HepG2 (cell line): ENCODE measurements around the gene PADI6. TPM values are rescaled to one million over a fixed set of nuclear protein-coding genes. Genes with fewer than 3 reads are reported as not detected.

ENCODE experiments used
- CAMTA2 ChIP-seq: sonication (generic); formaldehyde crosslinking; IDR thresholded peaks from 2 replicates; pipeline ENCODE4 v1.4.0; 2020; ENCODE audit warnings: mild to moderate bottlenecking, missing genetic modification reagents, borderline replicate concordance
- CTCF ChIP-seq: sonication (generic); formaldehyde crosslinking; IDR thresholded peaks from 2 replicates; pipeline ENCODE4 v1.5.0; 2020; ENCODE audit warnings: mild to moderate bottlenecking, missing genetic modification reagents, moderate library complexity
- FOXP4 ChIP-seq: sonication (generic); formaldehyde crosslinking; IDR thresholded peaks from 2 replicates; pipeline ENCODE4 v1.4.0; 2020; ENCODE audit warnings: missing genetic modification reagents
- HNRNPK ChIP-seq: fragments of 200-400 bp; formaldehyde crosslinking; IDR thresholded peaks from 2 replicates; pipeline ENCODE4 v1.6.1; 2018; ENCODE audit warnings: low read length, low read depth, moderate library complexity, mild to moderate bottlenecking; ENCODE audit not compliant: poor library complexity, severe bottlenecking
- SALL1 ChIP-seq: sonication (generic); formaldehyde crosslinking; IDR thresholded peaks from 2 replicates; pipeline ENCODE4 v1.8.0; 2022; ENCODE audit warnings: mild to moderate bottlenecking, missing genetic modification reagents
- SMC3 ChIP-seq: IDR thresholded peaks from 2 replicates; pipeline ENCODE4 v1.6.1; 2011; ENCODE audit warnings: low read length, improper control_type of control experiment
- SP140L ChIP-seq: sonication (generic); formaldehyde crosslinking; IDR thresholded peaks from 2 replicates; pipeline ENCODE4 v1.4.0; 2020; ENCODE audit warnings: missing genetic modification reagents, borderline replicate concordance
- TIGD3 ChIP-seq: sonication (generic); formaldehyde crosslinking; IDR thresholded peaks from 2 replicates; pipeline ENCODE4 v1.5.1; 2020; ENCODE audit warnings: mild to moderate bottlenecking, missing genetic modification reagents, borderline replicate concordance
- ZNF354B ChIP-seq: sonication (generic); formaldehyde crosslinking; IDR thresholded peaks from 2 replicates; pipeline ENCODE4 v1.8.0; 2022; ENCODE audit warnings: mild to moderate bottlenecking, missing genetic modification reagents
- ZNF382 ChIP-seq: sonication (generic); formaldehyde crosslinking; IDR thresholded peaks from 2 replicates; pipeline ENCODE4 v1.5.0; 2020; ENCODE audit warnings: missing genetic modification reagents, mild to moderate bottlenecking, borderline replicate concordance
- ZNF816 ChIP-seq: sonication (generic); formaldehyde crosslinking; IDR thresholded peaks from 2 replicates; pipeline ENCODE4 v1.8.0; 2022; ENCODE audit warnings: missing genetic modification reagents, mild to moderate bottlenecking, borderline replicate concordance
- polyA plus RNA-seq, 8 experiments: library from polyadenylated mRNA; depleted of rRNA in 3 of 8; stranded (reverse) in 7 of 8; unstranded in 1 of 8; fragments of >200 nt; fragmentation: Illumina TruSeq in 4 of 8; extraction: Trizol in 4 of 8; gene quantifications; 2 replicates each; pipeline versions ENCODE4 v1.2.1 to v1.2.3, GENCODE V29; 2011 to 2016; ENCODE audit warnings: low read depth in 4 of 8, missing spikeins in 1 of 8, mixed read lengths in 1 of 8; ENCODE audit not compliant: insufficient read depth in 1 of 8
- total RNA-seq, 5 experiments: library from RNA; depleted of rRNA; stranded (reverse); fragments of >200 nt; fragmentation: Illumina TruSeq; extraction: Trizol; gene quantifications; 2 replicates each; pipeline ENCODE4 v1.2.3, GENCODE V29; 2016; ENCODE audit warnings: low read depth in 1 of 5

The PADI6 gene
- total and polyA plus RNA-seq, 2 of the 13 experiments (the other 11 are each of a cell fraction or from before 2014, with no cell fraction given), result not detected

GRCh38 chr1:17335821-17336710 is 35.9 kb upstream of the PADI6 start (continued):
- TF ChIP-seq FOXP4 (CRISPR knock-in tag) (no peak), CTCF (peak; percentile 69), SP140L (CRISPR knock-in tag) (no peak), CAMTA2 (CRISPR knock-in tag) (no peak), TIGD3 (no peak), SALL1 (CRISPR knock-in tag) (no peak), SMC3 (peak; percentile 77), HNRNPK (no peak), ZNF354B (CRISPR knock-in tag) (no peak), ZNF382 (CRISPR knock-in tag) (no peak), ZNF816 (CRISPR knock-in tag) (no peak)
